SK-N-SH (cell line): Measurements from ENCODE around the gene RNF39. TPM values are rescaled to one million over a fixed set of nuclear protein-coding genes. Genes with fewer than 3 reads are reported as not detected.
A peak's percentile ranks its signal among the peaks of the same experiment; 100 is the strongest.

Source experiments
- CTCF ChIA-PET: fragments of 300-600, 350-600 bp; formaldehyde crosslinking; extraction: SDS; loops from one replicate; lab custom pipeline; 2021; lab: Yijun Ruan, JAX
- POLR2A ChIA-PET: fragments of 350-600 bp; sonication (Branson Sonifier 250); formaldehyde crosslinking; extraction: SDS; loops from one replicate; lab custom pipeline; 2020; ENCODE audit warnings: antibody characterized with exemption, inconsistent platforms; lab: Yijun Ruan, JAX
- DNase-seq: peaks from one replicate; pipeline ENCODE4 v3.0.0; 2012
- H2AFZ ChIP-seq: fragments of 200-600 bp; sonication (generic); 2 replicates; pipeline ENCODE4 v1.8.1; 2016; ENCODE audit warnings: antibody characterized with exemption, mild to moderate bottlenecking, low read depth
- H3F3A ChIP-seq: fragments of 200-600 bp; sonication (generic); replicated peaks from 2 replicates; pipeline ENCODE3; 2016; ENCODE audit warnings: antibody characterized with exemption, mild to moderate bottlenecking; ENCODE audit not compliant: insufficient read depth
- H3K27ac ChIP-seq, 2 experiments: fragments of 200-500 bp in 1 of 2; fragments of 200-600 bp in 1 of 2; sonication (Bioruptor generic) in 1 of 2; sonication (generic), shearing (Covaris generic) in 1 of 2; 2 replicates each; pipeline versions ENCODE4 v1.5.1 to v1.6.1; 2014 to 2016; ENCODE audit warnings: low read depth in 2 of 2, inconsistent platforms in 1 of 2, low read length in 1 of 2, mild to moderate bottlenecking in 1 of 2, mixed read lengths in 1 of 2
- H3K27me3 ChIP-seq: fragments of 200-600 bp; sonication (generic), shearing (Covaris generic); 2 replicates; pipeline ENCODE4 v1.6.1; 2016; ENCODE audit warnings: mixed run types; ENCODE audit not compliant: insufficient read depth
- H3K36me3 ChIP-seq, 2 experiments: fragments of 200-500 bp in 1 of 2; fragments of 200-600 bp in 1 of 2; sonication (Bioruptor generic) in 1 of 2; sonication (generic) in 1 of 2; replicated peaks in 1 of 2; 2 replicates each; pipeline versions ENCODE3 to v1.5.1; 2014 to 2016; ENCODE audit warnings: low read length in 1 of 2, mild to moderate bottlenecking in 1 of 2; ENCODE audit not compliant: insufficient read depth in 2 of 2, control insufficient read depth in 1 of 2
- H3K4me1 ChIP-seq, 2 experiments: fragments of 200-500 bp in 1 of 2; fragments of 200-600 bp in 1 of 2; sonication (Bioruptor generic) in 1 of 2; sonication (generic), shearing (Covaris generic) in 1 of 2; 2 replicates each; pipeline versions ENCODE4 v1.5.1 to v1.6.1; 2014 to 2016; ENCODE audit warnings: low read depth in 1 of 2, low read length in 1 of 2, mixed run types in 1 of 2; ENCODE audit not compliant: insufficient read depth in 2 of 2, control insufficient read depth in 1 of 2
- H3K4me2 ChIP-seq: fragments of 200-600 bp; sonication (generic), shearing (Covaris generic); 2 replicates; pipeline ENCODE4 v1.6.1; 2017; ENCODE audit warnings: mixed run types
- H3K4me3 ChIP-seq, 2 experiments: fragments of 200-500 bp in 1 of 2; fragments of 200-600 bp in 1 of 2; sonication (Bioruptor generic) in 1 of 2; sonication (generic), shearing (Covaris generic) in 1 of 2; 2 replicates each; pipeline versions ENCODE4 v1.5.1 to v1.8.1; 2014 to 2016; ENCODE audit warnings: low read depth in 2 of 2, inconsistent platforms in 1 of 2, low read length in 1 of 2, mild to moderate bottlenecking in 1 of 2, mixed read lengths in 1 of 2, moderate library complexity in 1 of 2
- H3K79me2 ChIP-seq: fragments of 200-600 bp; sonication (generic); 2 replicates; pipeline ENCODE4 v1.8.1; 2017; ENCODE audit warnings: mild to moderate bottlenecking; ENCODE audit not compliant: insufficient read depth
- H3K9ac ChIP-seq: fragments of 200-600 bp; sonication (generic); 2 replicates; pipeline ENCODE4 v1.6.1; 2017; ENCODE audit warnings: mixed run types
- H3K9me2 ChIP-seq: fragments of 200-600 bp; sonication (generic); 2 replicates; pipeline ENCODE4 v1.6.1; 2017; ENCODE audit warnings: mixed run types
- H3K9me3 ChIP-seq: fragments of 200-600 bp; sonication (generic); 2 replicates; pipeline ENCODE4 v1.6.1; 2017; ENCODE audit warnings: mixed run types, mild to moderate bottlenecking, moderate library complexity
- H4K20me1 ChIP-seq: fragments of 200-600 bp; sonication (generic); 2 replicates; pipeline ENCODE4 v1.6.1; 2017; ENCODE audit warnings: mild to moderate bottlenecking, mixed run types; ENCODE audit not compliant: insufficient read depth
- ELF1 ChIP-seq: IDR thresholded peaks from 2 replicates; pipeline ENCODE4 v1.4.0; 2012
- EP300 ChIP-seq, 2 experiments: IDR thresholded peaks; 2 replicates each; pipeline versions ENCODE4 v1.4.0 to v1.6.1; 2012; ENCODE audit warnings: borderline replicate concordance in 1 of 2, low read depth in 1 of 2, low read length in 1 of 2
- EZH2phosphoT487 ChIP-seq: fragments of 200-600 bp; sonication (generic); IDR thresholded peaks from 2 replicates; pipeline ENCODE4 v1.6.1; 2017; ENCODE audit warnings: low read depth, mixed run types, mild to moderate bottlenecking, antibody characterized with exemption, moderate library complexity, borderline replicate concordance
- FOSL2 ChIP-seq: IDR thresholded peaks from 2 replicates; pipeline ENCODE4 v1.4.0; 2012; ENCODE audit warnings: low read depth, mild to moderate bottlenecking, moderate library complexity, borderline replicate concordance
- FOXJ3 ChIP-seq: sonication (generic); formaldehyde crosslinking; IDR thresholded peaks from 2 replicates; pipeline ENCODE4 v1.5.1; 2020; ENCODE audit warnings: mild to moderate bottlenecking, missing genetic modification reagents
- FOXM1 ChIP-seq: IDR thresholded peaks from 2 replicates; pipeline ENCODE4 v1.4.0; 2012; ENCODE audit warnings: low read depth, mild to moderate bottlenecking
- GABPA ChIP-seq: IDR thresholded peaks from 2 replicates; pipeline ENCODE4 v1.4.0; 2012; ENCODE audit warnings: low read depth, mild to moderate bottlenecking
- GATA2 ChIP-seq: sonication (generic); formaldehyde crosslinking; IDR thresholded peaks from 2 replicates; pipeline ENCODE4 v1.5.0; 2020; ENCODE audit warnings: mild to moderate bottlenecking, missing genetic modification reagents
- IRF3 ChIP-seq: fragments of 150-350 bp; IDR thresholded peaks from 2 replicates; pipeline ENCODE4 v1.6.1; 2016; ENCODE audit warnings: mild to moderate bottlenecking, low read depth, low read length
- JUND ChIP-seq: IDR thresholded peaks from 2 replicates; pipeline ENCODE4 v1.4.0; 2012
- MAX ChIP-seq: IDR thresholded peaks from 2 replicates; pipeline ENCODE4 v1.4.0; 2012; ENCODE audit warnings: low read depth
- MEF2A ChIP-seq: IDR thresholded peaks from 2 replicates; pipeline ENCODE4 v1.4.0; 2012; ENCODE audit warnings: low read depth, borderline replicate concordance
- MXI1 ChIP-seq: IDR thresholded peaks from 2 replicates; pipeline ENCODE4 v1.6.1; 2012; ENCODE audit warnings: mild to moderate bottlenecking, low read depth, low read length, improper control_type of control experiment
- NFIC ChIP-seq: IDR thresholded peaks from 2 replicates; pipeline ENCODE4 v1.4.0; 2012; ENCODE audit warnings: borderline replicate concordance
- NRF1 ChIP-seq: IDR thresholded peaks from 2 replicates; pipeline ENCODE4 v1.6.1; 2012; ENCODE audit warnings: low read depth, mild to moderate bottlenecking, low read length
- PBX3 ChIP-seq: IDR thresholded peaks from 2 replicates; pipeline ENCODE4; 2012
- RAD21 ChIP-seq: IDR thresholded peaks from 2 replicates; pipeline ENCODE4 v1.6.1; 2012; ENCODE audit warnings: mild to moderate bottlenecking, low read length
- RFX5 ChIP-seq: IDR thresholded peaks from 2 replicates; pipeline ENCODE4 v1.6.1; 2012; ENCODE audit warnings: mild to moderate bottlenecking, improper control_type of control experiment, low read length
- TAF1 ChIP-seq: IDR thresholded peaks from 2 replicates; pipeline ENCODE4 v1.6.1; 2012; ENCODE audit warnings: low read depth, mild to moderate bottlenecking, low read length, moderate library complexity, borderline replicate concordance
- TCF12 ChIP-seq: IDR thresholded peaks from 2 replicates; pipeline ENCODE4 v1.4.0; 2012
- WGBS: methylation state at CpG from one replicate; pipeline ENCODE4 v1.1.6; 2017; ENCODE audit warnings: low lambda C conversion rate; 5-methylcytosine and 5-hydroxymethylcytosine counted together
- polyA plus RNA-seq, 3 experiments: library from polyadenylated mRNA; depleted of rRNA; stranded (reverse); fragments of >200 nt; gene quantifications; 2 replicates each; pipeline ENCODE4 v1.2.3, GENCODE V29; 2012
- TF ChIP-seq, protein P1 (sequence below): IDR thresholded peaks from 2 replicates; pipeline ENCODE4 v1.4.0; 2012; ENCODE audit warnings: low read depth, borderline replicate concordance

The RNF39 gene
- polyA plus RNA-seq, 1 of the 3 experiments (the other 2 are of a cell fraction) = not detected

DNA sequence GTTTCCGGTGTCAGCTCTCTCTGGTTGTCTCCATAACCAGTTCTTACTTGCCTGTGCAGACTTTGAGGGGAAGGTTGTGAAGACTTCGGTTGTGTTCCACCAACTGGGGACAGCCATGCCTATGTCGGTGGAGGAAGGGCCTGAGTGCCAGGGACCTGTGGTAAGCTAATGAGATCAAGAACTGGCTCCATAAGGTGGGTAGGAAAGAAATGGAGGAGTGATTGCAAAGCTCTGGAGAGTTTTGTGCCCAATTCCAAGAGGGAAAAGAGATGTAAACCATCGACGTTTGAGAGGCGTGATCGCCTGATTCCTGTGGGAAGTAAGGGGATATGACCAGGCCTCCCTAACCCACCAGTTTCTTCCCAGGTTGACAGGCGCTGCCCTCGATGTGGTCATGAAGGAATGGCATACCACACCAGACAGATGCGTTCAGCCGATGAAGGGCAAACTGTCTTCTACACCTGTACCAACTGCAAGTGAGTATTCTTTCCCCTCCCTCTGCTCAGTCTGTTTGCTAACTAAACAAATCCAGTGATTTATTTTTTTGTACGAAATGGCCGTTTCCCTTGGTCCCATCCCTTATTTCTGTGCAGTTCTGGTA lies 13.6 kb downstream of the RNF39 start:
- POLR2A ChIA-PET = no interaction called here

GRCh38 chr6:30061092-30061857 lies 14.3 kb downstream of the RNF39 start, which contains the start of gene POLR1H:
Gene POLR1H, plus strand, starts transcription at chr6:30061265. Its CDS starts 260 bp downstream, at chr6:30061525.
- H3K36me3 ChIP-seq = peaks cover 23 to 33% of the 10 kb centered on the region in 2 experiments
- peak within 1 kb of the TSS; percentile 98 for H2AFZ ChIP-seq
- H3K27ac ChIP-seq = peak within 1 kb of the TSS; percentile 71 to 77
- no peaks in the 10 kb centered on the region for H3K9me3 ChIP-seq
- peaks cover 11% of the 10 kb centered on the region for H3F3A ChIP-seq
- peak within 1 kb of the TSS; percentile 89 for H3K4me2 ChIP-seq
- H3K4me3 ChIP-seq = peak within 1 kb of the TSS; percentile 96 to 99
- H3K79me2 ChIP-seq = peaks cover 36% of the 10 kb centered on the region
- peak; percentile 88 for DNase-seq
- WGBS = under 1% methylated on average over 39 of the region's 48 CpGs
- H3K4me1 ChIP-seq = peaks cover 6 to 18% of the 10 kb centered on the region in 2 experiments; a peak in 3 of 4 replicates
- ChIA-PET CTCF (interaction anchor here (1.6 kb wide), 1 partner anchor 69 kb away, joined by 9 read pairs; no protein-coding TSS in a partner anchor), POLR2A (interaction anchor here (1.0 to 1.1 kb wide), 2 partner anchors 13 to 64 kb away, joined by 3 to 5 read pairs; no protein-coding TSS in a partner anchor)
- no peaks in the 10 kb centered on the region for H4K20me1 ChIP-seq
- H3K9ac ChIP-seq = peak within 1 kb of the TSS; percentile 89
- H3K27me3 ChIP-seq = no peaks in the 10 kb centered on the region
- no peaks in the 10 kb centered on the region for H3K9me2 ChIP-seq
- TF ChIP-seq TCF12 = peak; percentile 35; the same call in 1 of the 2 replicates
- no peak for TF ChIP-seq FOXM1
- TF ChIP-seq JUND = no peak
- TF ChIP-seq, protein P1, sequence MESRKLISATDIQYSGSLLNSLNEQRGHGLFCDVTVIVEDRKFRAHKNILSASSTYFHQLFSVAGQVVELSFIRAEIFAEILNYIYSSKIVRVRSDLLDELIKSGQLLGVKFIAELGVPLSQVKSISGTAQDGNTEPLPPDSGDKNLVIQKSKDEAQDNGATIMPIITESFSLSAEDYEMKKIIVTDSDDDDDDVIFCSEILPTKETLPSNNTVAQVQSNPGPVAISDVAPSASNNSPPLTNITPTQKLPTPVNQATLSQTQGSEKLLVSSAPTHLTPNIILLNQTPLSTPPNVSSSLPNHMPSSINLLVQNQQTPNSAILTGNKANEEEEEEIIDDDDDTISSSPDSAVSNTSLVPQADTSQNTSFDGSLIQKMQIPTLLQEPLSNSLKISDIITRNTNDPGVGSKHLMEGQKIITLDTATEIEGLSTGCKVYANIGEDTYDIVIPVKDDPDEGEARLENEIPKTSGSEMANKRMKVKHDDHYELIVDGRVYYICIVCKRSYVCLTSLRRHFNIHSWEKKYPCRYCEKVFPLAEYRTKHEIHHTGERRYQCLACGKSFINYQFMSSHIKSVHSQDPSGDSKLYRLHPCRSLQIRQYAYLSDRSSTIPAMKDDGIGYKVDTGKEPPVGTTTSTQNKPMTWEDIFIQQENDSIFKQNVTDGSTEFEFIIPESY = peak; percentile 77; the same call in 1 of the 2 replicates
- peak; percentile 18 to 24; a peak in 1 of 4 replicates for TF ChIP-seq EP300 (IDR thresholded peaks at IDR 0.05; ENCODE audit: borderline replicate concordance in 1 of 2, low read depth in 1 of 2, low read length in 1 of 2)
- peak; percentile 59; the same call in 1 of the 2 replicates for TF ChIP-seq ELF1
- no peak; the same call in 1 of the 2 replicates for TF ChIP-seq FOSL2
- TF ChIP-seq RFX5 = peak; percentile 80; the same call in 1 of the 2 replicates
- peak; percentile 53 for TF ChIP-seq GABPA
- TF ChIP-seq MEF2A = no peak; the same call in 1 of the 2 replicates
- peak; percentile 78; the same call in 1 of the 2 replicates for TF ChIP-seq MAX
- no peak for TF ChIP-seq NRF1
- no peak for TF ChIP-seq IRF3
- TF ChIP-seq GATA2 (CRISPR knock-in tag) = no peak

More for the DNA sequence above, 13.6 kb downstream of the RNF39 start:
- peaks cover 6 to 18% of the 10 kb centered on the region in 2 experiments; a peak in 3 of 4 replicates for H3K4me1 ChIP-seq
- DNase-seq = no peak
- no peaks in the 10 kb centered on the region for H3K27me3 ChIP-seq
- H3F3A ChIP-seq = peaks cover 11% of the 10 kb centered on the region
- H3K4me3 ChIP-seq = peak overlapping the region; percentile 96 to 99
- H3K9ac ChIP-seq = peak overlapping the region; percentile 89
- H3K4me2 ChIP-seq = peak overlapping the region; percentile 89
- peaks cover 23 to 30% of the 10 kb centered on the region in 2 experiments for H3K36me3 ChIP-seq
- H3K9me2 ChIP-seq = no peaks in the 10 kb centered on the region
- 25% methylated on average over 13 of the region's 13 CpGs for WGBS
- H4K20me1 ChIP-seq = no peaks in the 10 kb centered on the region
- H2AFZ ChIP-seq = peak overlapping the region; percentile 98
- H3K27ac ChIP-seq = peak overlapping the region; percentile 71 to 77
- H3K79me2 ChIP-seq = peaks cover 36% of the 10 kb centered on the region
- no peak for TF ChIP-seq GATA2 (CRISPR knock-in tag)
- no peak for TF ChIP-seq NFIC
- TF ChIP-seq FOXJ3 (CRISPR knock-in tag) = no peak
- no peak for TF ChIP-seq PBX3
- no peak for TF ChIP-seq TAF1
- TF ChIP-seq RAD21 = no peak
- TF ChIP-seq MXI1 = no peak
- no peak for TF ChIP-seq FOSL2
- no peak; the same call in 1 of the 2 replicates for TF ChIP-seq MAX
- TF ChIP-seq EZH2phosphoT487 = no peak
- TF ChIP-seq, all 33 proteins: peak for 0
- CTCF ChIA-PET = interaction anchor here (1.6 kb wide), 1 partner anchor 69 kb away, joined by 9 read pairs; no protein-coding TSS in a partner anchor
- no peaks in the 10 kb centered on the region for H3K9me3 ChIP-seq
